Neural progenitor cell (in vitro differentiated cells): ENCODE data around the gene PARD3B.

Experiments used
- EZH2 ChIP-seq: fragments of 200-600 bp; sonication (generic); IDR thresholded peaks from 2 replicates; pipeline ENCODE4 v1.6.1; 2017; ENCODE audit warnings: antibody characterized with exemption, mild to moderate bottlenecking, moderate library complexity
- EZH2phosphoT487 ChIP-seq: fragments of 200-600 bp; sonication (generic); IDR thresholded peaks from 2 replicates; pipeline ENCODE4 v1.6.1; 2017; ENCODE audit warnings: antibody characterized with exemption
- TF ChIP-seq, protein P1 (sequence below): fragments of 200-600 bp; sonication (generic); IDR thresholded peaks from 2 replicates; pipeline ENCODE4 v1.5.1; 2017; ENCODE audit warnings: antibody characterized with exemption, mild to moderate bottlenecking

DNA sequence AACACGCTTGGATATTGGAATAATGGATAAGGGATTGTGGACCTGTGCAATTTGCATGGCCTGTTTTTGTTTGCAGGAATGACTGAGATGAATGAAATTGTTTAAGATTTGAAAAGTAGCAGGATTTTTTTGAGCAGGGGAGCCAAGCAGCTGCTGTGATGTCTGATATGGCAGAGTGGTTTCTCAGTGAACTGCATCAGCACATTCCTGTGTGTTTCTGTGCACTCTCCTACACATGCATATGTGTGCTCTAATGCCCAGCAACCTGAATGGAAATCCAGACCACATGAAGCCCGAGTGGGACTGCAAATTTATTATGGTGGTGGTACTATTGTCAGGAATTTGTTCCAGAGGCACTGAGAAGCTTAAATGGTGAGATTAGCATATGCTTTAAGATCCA lies 161.7 kb downstream of the PARD3B start:
- TF ChIP-seq, protein P1, sequence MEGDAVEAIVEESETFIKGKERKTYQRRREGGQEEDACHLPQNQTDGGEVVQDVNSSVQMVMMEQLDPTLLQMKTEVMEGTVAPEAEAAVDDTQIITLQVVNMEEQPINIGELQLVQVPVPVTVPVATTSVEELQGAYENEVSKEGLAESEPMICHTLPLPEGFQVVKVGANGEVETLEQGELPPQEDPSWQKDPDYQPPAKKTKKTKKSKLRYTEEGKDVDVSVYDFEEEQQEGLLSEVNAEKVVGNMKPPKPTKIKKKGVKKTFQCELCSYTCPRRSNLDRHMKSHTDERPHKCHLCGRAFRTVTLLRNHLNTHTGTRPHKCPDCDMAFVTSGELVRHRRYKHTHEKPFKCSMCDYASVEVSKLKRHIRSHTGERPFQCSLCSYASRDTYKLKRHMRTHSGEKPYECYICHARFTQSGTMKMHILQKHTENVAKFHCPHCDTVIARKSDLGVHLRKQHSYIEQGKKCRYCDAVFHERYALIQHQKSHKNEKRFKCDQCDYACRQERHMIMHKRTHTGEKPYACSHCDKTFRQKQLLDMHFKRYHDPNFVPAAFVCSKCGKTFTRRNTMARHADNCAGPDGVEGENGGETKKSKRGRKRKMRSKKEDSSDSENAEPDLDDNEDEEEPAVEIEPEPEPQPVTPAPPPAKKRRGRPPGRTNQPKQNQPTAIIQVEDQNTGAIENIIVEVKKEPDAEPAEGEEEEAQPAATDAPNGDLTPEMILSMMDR: no peak
- TF ChIP-seq EZH2: no peak
- TF ChIP-seq EZH2phosphoT487: no peak
